NCI-H69 (cell line): ENCODE measurements around the gene SP8.

Experiments
- DNase-seq: peaks from one replicate; lab custom pipeline; 2025; lab: John Stamatoyannopoulos, UW

Gene SP8

GRCh38 chr7:20794676-20795075, 8.0 kb upstream of the SP8 start:
- peak; percentile 85 for DNase-seq

- peak; percentile 94 for DNase-seq
Measured at GRCh38 chr7:20793694-20794394, 7.2 kb upstream of the SP8 start.

GRCh38 chr7:20793248-20793647, 6.6 kb upstream of the SP8 start:
- DNase-seq: peak; percentile 99

GRCh38 chr7:20791538-20792434, 5.1 kb upstream of the SP8 start:
- DNase-seq: peak; percentile 87

GRCh38 chr7:20790375-20790774, 3.7 kb upstream of the SP8 start:
- peak; percentile 83 for DNase-seq

GRCh38 chr7:20788420-20788990, 1.8 kb upstream of the SP8 start:
- DNase-seq: peak; percentile 88

- peak; percentile 95 for DNase-seq
Measured at GRCh38 chr7:20787660-20788419, 1.2 kb upstream of the SP8 start.

GRCh38 chr7:20786421-20786778, 286 bp downstream of the SP8 start:
- DNase-seq: peak; percentile 95

GRCh38 chr7:20786049-20786412, 655 bp downstream of the SP8 start:
- no peak for DNase-seq

GRCh38 chr7:20785157-20786048, 1.3 kb downstream of the SP8 start:
- peak; percentile 87 for DNase-seq

- peak; percentile 76 for DNase-seq
Measured at GRCh38 chr7:20784388-20785156, 2.1 kb downstream of the SP8 start.

GRCh38 chr7:20783700-20784387, 2.8 kb downstream of the SP8 start:
- DNase-seq: peak; percentile 76

- DNase-seq: peak; percentile 76
Measured at GRCh38 chr7:20783125-20783699, 3.5 kb downstream of the SP8 start.

GRCh38 chr7:20779041-20779440, 7.6 kb downstream of the SP8 start:
- peak; percentile 92 for DNase-seq

- DNase-seq: peak; percentile 90
Measured at GRCh38 chr7:20778063-20778721, 8.5 kb downstream of the SP8 start.

GRCh38 chr7:20777377-20778062, 9.2 kb downstream of the SP8 start:
- DNase-seq: no peak

- no peak for DNase-seq
Measured at GRCh38 chr7:20776942-20777341, 9.7 kb downstream of the SP8 start.

GRCh38 chr7:20776214-20776911, 10.3 kb downstream of the SP8 start:
- no peak for DNase-seq
